B cell (primary cell): ENCODE data around the gene LRP5.

Experiments
- EZH2 ChIP-seq: IDR thresholded peaks from 2 replicates; pipeline ENCODE4 v1.6.1; 2012; ENCODE audit warnings: borderline replicate concordance, low read depth, mild to moderate bottlenecking, moderate library complexity, low read length; ENCODE audit not compliant: insufficient read depth, poor library complexity, severe bottlenecking
- TF ChIP-seq, protein P1 (sequence below): fragments of 200-600 bp; IDR thresholded peaks from one replicate; pipeline ENCODE4 v1.8.0; 2022; ENCODE audit warnings: antibody characterized with exemption, mild to moderate bottlenecking

- TF ChIP-seq, protein P1, sequence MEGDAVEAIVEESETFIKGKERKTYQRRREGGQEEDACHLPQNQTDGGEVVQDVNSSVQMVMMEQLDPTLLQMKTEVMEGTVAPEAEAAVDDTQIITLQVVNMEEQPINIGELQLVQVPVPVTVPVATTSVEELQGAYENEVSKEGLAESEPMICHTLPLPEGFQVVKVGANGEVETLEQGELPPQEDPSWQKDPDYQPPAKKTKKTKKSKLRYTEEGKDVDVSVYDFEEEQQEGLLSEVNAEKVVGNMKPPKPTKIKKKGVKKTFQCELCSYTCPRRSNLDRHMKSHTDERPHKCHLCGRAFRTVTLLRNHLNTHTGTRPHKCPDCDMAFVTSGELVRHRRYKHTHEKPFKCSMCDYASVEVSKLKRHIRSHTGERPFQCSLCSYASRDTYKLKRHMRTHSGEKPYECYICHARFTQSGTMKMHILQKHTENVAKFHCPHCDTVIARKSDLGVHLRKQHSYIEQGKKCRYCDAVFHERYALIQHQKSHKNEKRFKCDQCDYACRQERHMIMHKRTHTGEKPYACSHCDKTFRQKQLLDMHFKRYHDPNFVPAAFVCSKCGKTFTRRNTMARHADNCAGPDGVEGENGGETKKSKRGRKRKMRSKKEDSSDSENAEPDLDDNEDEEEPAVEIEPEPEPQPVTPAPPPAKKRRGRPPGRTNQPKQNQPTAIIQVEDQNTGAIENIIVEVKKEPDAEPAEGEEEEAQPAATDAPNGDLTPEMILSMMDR = no peak
- no peak for TF ChIP-seq EZH2
These were observed 66.8 kb downstream of the LRP5 start for GRCh38 chr11:68379206-68379605.
